Measurements from ENCODE around the gene KLC3.

DNA sequence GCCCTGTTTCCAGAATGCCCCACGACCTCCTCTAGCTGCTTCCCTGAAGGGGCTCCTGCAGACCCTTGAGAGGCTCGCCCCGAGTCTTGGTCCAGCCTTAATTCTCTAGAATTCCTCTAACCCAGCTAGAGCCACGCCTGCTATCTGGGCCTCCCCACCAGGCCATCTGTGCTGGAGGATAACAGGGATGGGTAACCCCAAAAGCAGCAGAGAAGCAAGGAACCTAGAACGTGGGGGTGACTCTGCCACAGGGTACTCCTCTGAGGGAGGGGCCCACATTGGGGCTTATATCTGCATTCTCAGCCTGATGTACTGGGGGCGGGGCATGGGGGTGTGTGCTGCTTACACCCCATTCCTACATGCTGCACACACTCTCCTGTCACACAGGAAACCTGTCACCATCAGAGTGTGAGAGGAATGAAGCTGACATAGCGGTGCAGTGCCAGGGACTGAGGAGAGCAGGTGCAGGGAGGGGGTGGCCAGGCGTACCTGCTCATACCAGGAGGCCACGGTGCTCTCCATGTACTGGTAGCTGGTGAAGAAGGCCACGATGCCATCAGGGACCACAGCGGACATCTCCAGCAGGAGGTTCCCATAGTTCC is 13.8 kb downstream of the KLC3 start:
- TF ChIP-seq, protein P1, sequence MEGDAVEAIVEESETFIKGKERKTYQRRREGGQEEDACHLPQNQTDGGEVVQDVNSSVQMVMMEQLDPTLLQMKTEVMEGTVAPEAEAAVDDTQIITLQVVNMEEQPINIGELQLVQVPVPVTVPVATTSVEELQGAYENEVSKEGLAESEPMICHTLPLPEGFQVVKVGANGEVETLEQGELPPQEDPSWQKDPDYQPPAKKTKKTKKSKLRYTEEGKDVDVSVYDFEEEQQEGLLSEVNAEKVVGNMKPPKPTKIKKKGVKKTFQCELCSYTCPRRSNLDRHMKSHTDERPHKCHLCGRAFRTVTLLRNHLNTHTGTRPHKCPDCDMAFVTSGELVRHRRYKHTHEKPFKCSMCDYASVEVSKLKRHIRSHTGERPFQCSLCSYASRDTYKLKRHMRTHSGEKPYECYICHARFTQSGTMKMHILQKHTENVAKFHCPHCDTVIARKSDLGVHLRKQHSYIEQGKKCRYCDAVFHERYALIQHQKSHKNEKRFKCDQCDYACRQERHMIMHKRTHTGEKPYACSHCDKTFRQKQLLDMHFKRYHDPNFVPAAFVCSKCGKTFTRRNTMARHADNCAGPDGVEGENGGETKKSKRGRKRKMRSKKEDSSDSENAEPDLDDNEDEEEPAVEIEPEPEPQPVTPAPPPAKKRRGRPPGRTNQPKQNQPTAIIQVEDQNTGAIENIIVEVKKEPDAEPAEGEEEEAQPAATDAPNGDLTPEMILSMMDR (conservative IDR thresholded peaks at IDR 0.05; ENCODE audit: low read depth, low read length) = no peak
- no peak for TF ChIP-seq EZH2 (IDR thresholded peaks at IDR 0.05; ENCODE audit: low read length, unreplicated experiment)
- TF ChIP-seq EZH2phosphoT487 (IDR thresholded peaks at IDR 0.05; ENCODE audit: borderline replicate concordance, low read length) = no peak
